Measurements from ENCODE around the gene SELENOW.

GRCh38 chr19:47758443-47758804 is 20.1 kb upstream of the SELENOW start:
- TF ChIP-seq POLR2A (IDR thresholded peaks at IDR 0.05) (no peak), CTCF (IDR thresholded peaks at IDR 0.05 in 4 of 5, conservative IDR thresholded peaks at IDR 0.05 in 1 of 5) (no peak)

All from gastrocnemius medialis (tissue), 4 donors.